HG02642 (cell line): ENCODE measurements around the gene RRP1.

Source experiments
- ATAC-seq: cut with Tn5 transposase; IDR thresholded peaks from one replicate; pipeline ENCODE4 v1.9.1; 2021; ENCODE audit warnings: mild to moderate bottlenecking; ENCODE audit not compliant: unreplicated experiment, poor library complexity

The RRP1 gene

GRCh38 chr21:43758111-43758641 lies 31.2 kb upstream of the RRP1 start:
- no peak for ATAC-seq

GRCh38 chr21:43758811-43759210 lies 30.6 kb upstream of the RRP1 start:
- no peak for ATAC-seq

DNA sequence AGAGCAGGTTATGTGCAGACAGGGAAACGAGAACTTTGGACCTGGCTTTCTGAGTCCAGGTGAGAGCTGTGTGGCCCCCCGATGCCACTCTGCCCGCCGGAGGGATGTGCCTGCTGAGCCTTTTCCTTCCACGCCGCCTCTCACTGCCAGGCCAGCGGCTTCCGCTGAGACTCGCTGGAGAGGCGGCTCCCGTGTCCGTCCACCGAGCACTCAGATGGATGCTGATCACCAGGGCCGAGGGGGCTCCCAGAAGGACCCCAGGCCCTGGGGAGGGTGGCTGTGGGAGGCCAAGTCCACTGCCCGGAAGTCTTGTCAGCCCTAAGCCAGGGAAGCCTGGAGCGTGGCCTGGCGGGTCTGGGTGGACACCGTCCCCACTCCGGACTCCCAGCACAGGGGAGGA lies 29.7 kb upstream of the RRP1 start:
- no peak for ATAC-seq

- no peak for ATAC-seq
These were observed 28.9 kb upstream of the RRP1 start for GRCh38 chr21:43760391-43760958.

DNA sequence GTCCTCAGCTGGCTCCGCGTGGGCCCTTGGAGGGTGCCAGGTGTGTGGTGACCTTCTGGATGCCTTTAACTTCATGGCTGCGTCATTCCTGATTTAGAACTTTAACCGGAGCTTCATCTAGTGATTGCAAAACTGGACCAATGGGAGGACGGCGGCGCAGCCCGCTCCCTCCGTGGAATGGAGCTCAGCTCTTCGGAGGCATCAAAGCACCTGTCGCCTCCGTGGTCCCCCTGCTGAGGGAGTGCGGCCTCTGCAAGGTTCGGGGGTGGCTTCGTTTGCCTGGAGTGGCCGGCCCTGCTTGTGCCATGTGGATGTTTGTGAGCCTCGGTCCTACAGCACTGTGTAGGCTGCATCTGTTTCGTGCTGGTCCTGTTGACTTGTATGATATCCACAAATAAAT lies 27.5 kb upstream of the RRP1 start:
- no peak for ATAC-seq

DNA sequence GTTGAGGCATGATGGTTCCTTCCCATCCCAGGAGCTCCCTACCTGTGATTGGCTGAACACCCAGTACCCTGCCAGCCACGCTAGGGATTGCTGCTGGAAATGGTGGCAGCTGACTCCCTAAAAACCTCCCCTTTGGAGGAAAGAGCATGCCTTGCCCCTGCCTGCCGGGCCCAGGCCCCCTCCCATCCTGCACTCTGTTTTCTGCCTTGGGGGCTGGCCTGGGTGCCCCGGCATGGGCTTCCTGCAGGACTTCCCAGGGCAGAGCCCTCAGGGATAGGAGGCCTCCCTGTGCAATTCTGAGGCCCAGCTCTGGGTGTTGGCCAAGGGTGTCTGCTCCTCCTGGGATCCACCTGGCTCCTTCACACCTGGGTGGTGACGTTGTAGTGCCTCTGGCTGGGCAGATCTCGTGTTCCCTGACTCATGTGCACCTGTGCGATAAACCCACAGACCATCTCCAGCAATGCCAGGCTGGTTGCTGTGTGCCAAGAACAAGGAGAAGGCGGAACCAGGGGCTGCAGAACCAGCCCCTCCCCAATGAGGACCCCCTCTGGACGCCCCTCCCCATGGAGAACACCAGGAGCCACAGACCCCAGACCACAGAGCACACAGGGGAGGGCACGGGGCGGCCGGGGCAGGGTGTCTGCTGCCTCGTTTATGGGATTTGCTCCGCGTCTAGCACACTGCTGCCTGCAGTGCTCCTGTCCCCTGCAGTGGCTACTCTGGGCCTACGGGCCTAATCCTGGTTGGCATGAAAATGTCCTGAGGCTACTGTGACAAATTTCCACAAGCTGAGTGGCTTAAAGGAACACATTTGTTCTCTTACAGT lies 26.9 kb upstream of the RRP1 start:
- no peak for ATAC-seq

GRCh38 chr21:43763901-43764523 lies 25.4 kb upstream of the RRP1 start:
- no peak for ATAC-seq

GRCh38 chr21:43764576-43765495 lies 24.5 kb upstream of the RRP1 start:
- no peak for ATAC-seq

DNA sequence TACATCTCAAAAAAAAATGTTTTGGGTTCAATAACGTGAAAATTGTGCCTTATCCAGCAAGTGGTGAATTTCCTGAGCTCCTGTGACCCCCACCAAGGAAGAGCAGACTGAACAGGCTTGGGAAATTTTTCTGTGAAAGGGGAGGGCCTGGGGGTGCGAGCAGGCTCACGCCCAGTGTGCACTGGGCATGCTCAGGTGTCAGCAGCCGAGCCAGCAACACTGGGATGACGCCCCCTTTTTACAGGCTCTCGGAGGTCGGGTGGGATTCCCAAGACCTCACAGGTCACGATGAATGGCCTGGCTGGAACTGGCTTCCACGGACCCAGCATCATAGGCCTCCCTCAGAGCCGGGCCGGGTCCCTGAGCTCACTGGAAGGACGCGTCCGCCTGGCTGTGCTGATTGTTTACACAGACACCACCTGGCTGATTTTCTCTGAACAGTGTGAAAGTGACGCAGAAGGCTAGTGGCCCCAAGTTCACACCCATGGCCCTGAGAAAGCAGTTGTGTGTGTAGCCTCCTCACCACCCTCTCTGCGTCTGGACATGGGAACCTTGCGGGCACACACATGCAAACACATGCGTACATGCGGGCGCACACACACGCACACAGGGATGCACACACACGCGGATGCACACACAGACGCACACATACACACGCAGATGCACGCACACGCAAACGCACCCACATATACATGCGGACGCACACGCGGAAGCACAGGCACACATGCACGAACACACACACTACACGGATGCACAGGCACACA lies 22.5 kb upstream of the RRP1 start:
- ATAC-seq = no peak

GRCh38 chr21:43767498-43767983 lies 21.8 kb upstream of the RRP1 start:
- no peak for ATAC-seq

DNA sequence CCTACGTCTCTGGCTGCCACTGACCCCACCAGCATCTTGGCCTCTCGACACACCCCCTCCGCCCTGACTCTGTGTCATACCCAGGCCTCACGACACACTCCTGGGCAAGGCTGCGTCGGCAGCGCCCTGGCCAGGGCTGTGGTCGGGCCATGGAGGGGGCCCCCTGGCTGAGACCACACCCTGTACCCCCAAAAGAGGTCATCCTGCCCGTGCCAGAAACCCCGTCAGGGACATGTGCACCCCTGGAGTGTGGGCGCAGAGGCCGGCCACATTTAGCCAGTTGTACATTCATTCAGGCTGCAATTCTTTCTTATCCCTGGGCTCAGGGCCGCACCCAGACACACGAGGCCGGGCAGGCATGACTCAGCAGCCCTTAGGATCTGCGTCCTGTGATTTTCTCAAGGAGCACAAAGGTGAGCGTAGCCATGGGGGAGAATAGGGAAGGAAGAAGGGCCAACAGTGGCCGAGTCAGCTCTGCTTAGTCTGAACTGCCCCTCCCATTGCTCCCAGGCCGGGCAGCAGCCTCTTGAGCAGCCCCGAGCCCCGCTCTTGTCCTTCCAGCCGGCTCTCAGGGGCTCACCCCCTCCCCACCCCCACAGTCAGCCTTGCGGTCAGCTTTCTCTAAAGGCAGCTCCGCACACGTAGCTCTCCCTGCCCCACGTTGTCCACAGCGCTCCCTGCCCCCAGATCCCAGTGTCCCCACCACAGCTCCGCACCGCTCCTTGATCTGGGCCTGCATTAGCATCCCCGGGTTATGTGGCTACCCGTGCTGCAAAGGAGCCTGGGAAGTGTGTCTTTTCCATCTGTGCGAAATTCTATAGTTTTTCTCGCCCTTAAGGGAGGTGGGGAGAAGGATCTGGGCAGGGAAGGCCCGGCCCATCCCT lies 21.2 kb upstream of the RRP1 start:
- ATAC-seq = no peak

- ATAC-seq = no peak
These were observed 20.6 kb upstream of the RRP1 start for GRCh38 chr21:43768868-43769167.

- ATAC-seq = no peak
These were observed 19.9 kb upstream of the RRP1 start for GRCh38 chr21:43769325-43769958.

GRCh38 chr21:43770066-43770655 lies 19.2 kb upstream of the RRP1 start:
- no peak for ATAC-seq

- ATAC-seq = no peak
These were observed 18.1 kb upstream of the RRP1 start for GRCh38 chr21:43771199-43771675.

- ATAC-seq = no peak
These were observed 17.5 kb upstream of the RRP1 start for GRCh38 chr21:43771698-43772424.

GRCh38 chr21:43772425-43772821 lies 17.0 kb upstream of the RRP1 start:
- no peak for ATAC-seq
